Neuronal stem cell (in vitro differentiated cells): ENCODE measurements around the gene HSPA9.

ENCODE experiments used
- DNase-seq: peaks from one replicate; pipeline ENCODE4 v3.0.0-alpha.2; 2013; ENCODE audit warnings: low spot score
- H2AFZ ChIP-seq: one replicate; pipeline ENCODE4 v1.6.1; 2013; ENCODE audit warnings: mild to moderate bottlenecking, low read length, inconsistent platforms
- H2AK5ac ChIP-seq: 2 replicates; pipeline ENCODE4 v1.6.1; 2013; ENCODE audit warnings: low read depth, mild to moderate bottlenecking, inconsistent platforms, low read length, moderate library complexity, mixed read lengths
- H2BK120ac ChIP-seq: 2 replicates; pipeline ENCODE4 v1.6.1; 2013; ENCODE audit warnings: low read depth, mild to moderate bottlenecking, inconsistent platforms, low read length, moderate library complexity, mixed read lengths
- H2BK12ac ChIP-seq: one replicate; pipeline ENCODE4 v1.6.1; 2013; ENCODE audit warnings: low read length, inconsistent platforms
- H2BK15ac ChIP-seq: 2 replicates; pipeline ENCODE4 v1.6.1; 2013; ENCODE audit warnings: mild to moderate bottlenecking, low read length, inconsistent platforms, mixed read lengths
- H2BK5ac ChIP-seq: one replicate; pipeline ENCODE4 v1.6.1; 2013; ENCODE audit warnings: inconsistent platforms, mild to moderate bottlenecking, low read length, moderate library complexity
- H3K14ac ChIP-seq: one replicate; pipeline ENCODE4 v1.6.1; 2013; ENCODE audit warnings: low read length, inconsistent platforms
- H3K18ac ChIP-seq: 2 replicates; pipeline ENCODE4 v1.6.1; 2013; ENCODE audit warnings: low read length, inconsistent platforms
- H3K23ac ChIP-seq: 2 replicates; pipeline ENCODE4 v1.6.1; 2013; ENCODE audit warnings: low read depth, mild to moderate bottlenecking, mixed read lengths, low read length, inconsistent platforms; ENCODE audit not compliant: poor library complexity
- H3K27ac ChIP-seq: replicated peaks from 3 replicates; pipeline ENCODE4 v1.5.1; 2013; ENCODE audit warnings: low read length, inconsistent platforms
- H3K27me3 ChIP-seq, 3 experiments: 2 replicates each; pipeline ENCODE4 v1.6.1; 2013; ENCODE audit warnings: low read length in 3 of 3, mild to moderate bottlenecking in 2 of 3, inconsistent platforms in 1 of 3, low read depth in 1 of 3, mixed read lengths in 1 of 3, moderate library complexity in 1 of 3; ENCODE audit not compliant: control insufficient read depth in 3 of 3, insufficient read depth in 3 of 3
- H3K36me3 ChIP-seq, 2 donors: replicated peaks in 1 of 2; 2 replicates each; pipeline ENCODE4 v1.6.1; 2013; ENCODE audit warnings: low read length in 2 of 2; ENCODE audit not compliant: control insufficient read depth in 2 of 2, insufficient read depth in 2 of 2
- H3K4ac ChIP-seq: 2 replicates; pipeline ENCODE4 v1.6.1; 2013; ENCODE audit warnings: inconsistent platforms, mild to moderate bottlenecking, low read length, moderate library complexity
- H3K4me1 ChIP-seq, 2 donors: 1 replicate in 1 of 2; 2 replicates in 1 of 2; pipeline ENCODE4 v1.6.1; 2013; ENCODE audit warnings: low read length in 2 of 2, low read depth in 1 of 2; ENCODE audit not compliant: control insufficient read depth in 2 of 2, insufficient read depth in 1 of 2
- H3K4me2 ChIP-seq: one replicate; pipeline ENCODE4 v1.6.1; 2013; ENCODE audit warnings: mild to moderate bottlenecking, low read length, inconsistent platforms; ENCODE audit not compliant: insufficient read depth, poor library complexity, severe bottlenecking
- H3K4me3 ChIP-seq, 2 donors: 2 replicates each; pipeline ENCODE4 v1.5.1; 2013; ENCODE audit warnings: low read length in 2 of 2, mild to moderate bottlenecking in 2 of 2, inconsistent platforms in 1 of 2, moderate library complexity in 1 of 2
- H3K79me1 ChIP-seq: one replicate; pipeline ENCODE4 v1.6.1; 2013; ENCODE audit warnings: low read depth, mild to moderate bottlenecking, inconsistent platforms, low read length, moderate library complexity
- H3K9ac ChIP-seq: one replicate; pipeline ENCODE4 v1.6.1; 2013; ENCODE audit warnings: mild to moderate bottlenecking, low read depth, low read length, inconsistent platforms; ENCODE audit not compliant: poor library complexity
- H3K9me3 ChIP-seq, 2 donors: replicated peaks in 1 of 2; 2 replicates each; pipeline versions ENCODE3 to v1.6.1; 2013; ENCODE audit warnings: low read length in 2 of 2, mild to moderate bottlenecking in 2 of 2, inconsistent platforms in 1 of 2, low read depth in 1 of 2, mixed read lengths in 1 of 2, moderate library complexity in 1 of 2; ENCODE audit not compliant: control insufficient read depth in 2 of 2, insufficient read depth in 1 of 2
- H4K8ac ChIP-seq: one replicate; pipeline ENCODE4 v1.6.1; 2013; ENCODE audit warnings: low read depth, mild to moderate bottlenecking, inconsistent platforms, low read length, moderate library complexity
- H4K91ac ChIP-seq: one replicate; pipeline ENCODE4 v1.6.1; 2013; ENCODE audit warnings: low read length, low read depth, mild to moderate bottlenecking, inconsistent platforms; ENCODE audit not compliant: poor library complexity
- WGBS, 2 donors: extraction: QIAGEN DNeasy Blood & Tissue Kit; methylation state at CpG; one replicate each; pipeline ENCODE4 v1.1.7; 2013; ENCODE audit warnings: missing lambda C conversion rate in 2 of 2, mixed read lengths in 1 of 2; ENCODE audit not compliant: insufficient read length in 2 of 2, insufficient replicate concordance in 1 of 2; ENCODE audit errors: extremely low coverage in 2 of 2; 5-methylcytosine and 5-hydroxymethylcytosine counted together

The HSPA9 gene

GRCh38 chr5:138577452-138577851, 2.3 kb upstream of the HSPA9 start:
- no peak overlapping the region for H3K14ac ChIP-seq
- no peak overlapping the region for H3K18ac ChIP-seq
- H2BK5ac ChIP-seq = no peak overlapping the region
- no peak overlapping the region for H3K23ac ChIP-seq
- no peak overlapping the region for H2AK5ac ChIP-seq
- WGBS, 2 donors = no CpG with 5 or more reads among the region's 17 CpGs
- H2BK15ac ChIP-seq = no peak overlapping the region
- no peak overlapping the region for H3K27ac ChIP-seq
- H3K9me3 ChIP-seq = no peaks in the 10 kb centered on the region
- H3K36me3 ChIP-seq = peaks cover 6 to 19% of the 10 kb centered on the region in 2 donors
- H3K4me2 ChIP-seq = no peak overlapping the region
- peaks cover 0 to 9% of the 10 kb centered on the region in 2 donors for H3K4me1 ChIP-seq
- H3K27me3 ChIP-seq = no peaks in the 10 kb centered on the region
- H3K4me3 ChIP-seq = no peak overlapping the region
- no peak overlapping the region for H3K4ac ChIP-seq
- DNase-seq = no peak
- no peaks in the 10 kb centered on the region for H3K79me1 ChIP-seq
- H2BK120ac ChIP-seq = no peak overlapping the region
- no peak overlapping the region for H4K8ac ChIP-seq
- H2BK12ac ChIP-seq = no peak overlapping the region
- no peak overlapping the region for H3K9ac ChIP-seq
- no peak overlapping the region for H4K91ac ChIP-seq
- no peak overlapping the region for H2AFZ ChIP-seq

GRCh38 chr5:138574744-138575193, 432 bp downstream of the HSPA9 start:
- H3K4me3 ChIP-seq = peak overlapping the region; percentile 99
- peak overlapping the region; percentile 90 for H2AFZ ChIP-seq
- H3K14ac ChIP-seq = no peak overlapping the region
- no peak overlapping the region for H3K23ac ChIP-seq
- peaks cover 22 to 46% of the 10 kb centered on the region in 2 donors for H3K36me3 ChIP-seq
- no peak overlapping the region for H2BK15ac ChIP-seq
- no peak overlapping the region for H4K91ac ChIP-seq
- H3K9me3 ChIP-seq = no peaks in the 10 kb centered on the region
- peak overlapping the region; percentile 75 for H3K4me2 ChIP-seq
- peaks cover 0 to 9% of the 10 kb centered on the region in 2 donors for H3K4me1 ChIP-seq
- H3K27me3 ChIP-seq = no peaks in the 10 kb centered on the region
- H4K8ac ChIP-seq = no peak overlapping the region
- no peak overlapping the region for H2BK120ac ChIP-seq
- H2BK5ac ChIP-seq = peak overlapping the region; percentile 100
- no peaks in the 10 kb centered on the region for H3K79me1 ChIP-seq
- peak overlapping the region; percentile 98 for H3K27ac ChIP-seq
- no peak overlapping the region for H3K4ac ChIP-seq
- H2BK12ac ChIP-seq = no peak overlapping the region
- peak overlapping the region; percentile 64 for H2AK5ac ChIP-seq
- WGBS, 2 donors = no CpG with 5 or more reads among the region's 18 CpGs
- peak overlapping the region; percentile 93 for H3K9ac ChIP-seq
- no peak for DNase-seq
- peak overlapping the region; percentile 20 for H3K18ac ChIP-seq

GRCh38 chr5:138573949-138574670, 1.1 kb downstream of the HSPA9 start:
- Histone ChIP-seq H3K79me1 (no peaks in the 10 kb centered on the region), H3K14ac (no peak overlapping the region), H2BK15ac (no peak overlapping the region), H3K9ac (no peak overlapping the region), H3K4ac (no peak overlapping the region), H3K4me3 (peak overlapping the region; percentile 99), H3K4me2 (peak overlapping the region; percentile 75), H2AFZ (no peak overlapping the region), H2BK5ac (no peak overlapping the region), H2BK12ac (no peak overlapping the region), H2BK120ac (no peak overlapping the region), H3K18ac (no peak overlapping the region), H4K8ac (no peak overlapping the region), H3K36me3 (peaks cover 26 to 52% of the 10 kb centered on the region in 2 donors), H4K91ac (no peak overlapping the region), H3K4me1 (peaks cover 0 to 9% of the 10 kb centered on the region in 2 donors), H3K27ac (no peak overlapping the region), H3K27me3 (no peaks in the 10 kb centered on the region), H3K9me3 (no peaks in the 10 kb centered on the region), H2AK5ac (no peak overlapping the region), H3K23ac (no peak overlapping the region)
- DNase-seq = no peak
- no CpG with 5 or more reads among the region's 9 CpGs for WGBS, 2 donors

GRCh38 chr5:138573223-138573622, 2.0 kb downstream of the HSPA9 start:
- Histone ChIP-seq H3K36me3 (peaks cover 30 to 61% of the 10 kb centered on the region in 2 donors), H3K23ac (no peak overlapping the region)
- DNase-seq = no peak

More at GRCh38 chr5:138573223-138573622, 2.0 kb downstream of the HSPA9 start:
- no peak overlapping the region for H2AK5ac ChIP-seq
- no peak overlapping the region for H4K91ac ChIP-seq
- no CpG with 5 or more reads among the region's 8 CpGs for WGBS, 2 donors
- H2BK120ac ChIP-seq = no peak overlapping the region
- H2BK15ac ChIP-seq = no peak overlapping the region
- H3K4me2 ChIP-seq = no peak overlapping the region
- no peak overlapping the region for H3K9ac ChIP-seq
- H4K8ac ChIP-seq = no peak overlapping the region
- no peak overlapping the region for H3K14ac ChIP-seq
- H3K4me3 ChIP-seq = no peak overlapping the region
- H2BK12ac ChIP-seq = no peak overlapping the region
- H3K79me1 ChIP-seq = no peaks in the 10 kb centered on the region
- H3K27me3 ChIP-seq = no peaks in the 10 kb centered on the region
- no peaks in the 10 kb centered on the region for H3K9me3 ChIP-seq
- H2AFZ ChIP-seq = no peak overlapping the region
- no peak overlapping the region for H3K27ac ChIP-seq
- H3K4ac ChIP-seq = no peak overlapping the region
- H3K18ac ChIP-seq = no peak overlapping the region
- no peak overlapping the region for H2BK5ac ChIP-seq
- H3K4me1 ChIP-seq = peaks cover 0 to 9% of the 10 kb centered on the region in 2 donors
